BLaER1 (cell line): ENCODE results near the gene EEPD1.
"Not testable (repeated sequence)": the region's sequence is repeated elsewhere in the genome, so short reads cannot be mapped to it uniquely, and the experiment has no call there.

Experiments used
- H3K27ac ChIP-seq: shearing (Covaris generic); formaldehyde crosslinking; 2 replicates; pipeline ENCODE4 v1.8.1; 2022
- H3K27me3 ChIP-seq: shearing (Covaris generic); formaldehyde crosslinking; 2 replicates; pipeline ENCODE4 v1.8.1; 2022
- H3K36me3 ChIP-seq: shearing (Covaris generic); formaldehyde crosslinking; 2 replicates; pipeline ENCODE4 v1.8.1; 2022
- H3K4me1 ChIP-seq: shearing (Covaris generic); formaldehyde crosslinking; 2 replicates; pipeline ENCODE4 v1.8.1; 2022
- H3K4me2 ChIP-seq: shearing (Covaris generic); formaldehyde crosslinking; 2 replicates; pipeline ENCODE4 v1.8.1; 2022
- H3K4me3 ChIP-seq: shearing (Covaris generic); formaldehyde crosslinking; 2 replicates; pipeline ENCODE4 v1.8.1; 2022
- H3K9ac ChIP-seq: shearing (Covaris generic); formaldehyde crosslinking; 2 replicates; pipeline ENCODE4 v1.8.1; 2022
- H3K9me3 ChIP-seq: shearing (Covaris generic); formaldehyde crosslinking; 2 replicates; pipeline ENCODE4 v1.8.1; 2022
- H4K20me1 ChIP-seq: shearing (Covaris generic); formaldehyde crosslinking; 2 replicates; pipeline ENCODE4 v1.8.1; 2022
- Cebpa-rat ChIP-seq: shearing (Covaris generic); IDR thresholded peaks from 2 replicates; pipeline ENCODE4 v1.8.1; 2022

EEPD1 gene

DNA sequence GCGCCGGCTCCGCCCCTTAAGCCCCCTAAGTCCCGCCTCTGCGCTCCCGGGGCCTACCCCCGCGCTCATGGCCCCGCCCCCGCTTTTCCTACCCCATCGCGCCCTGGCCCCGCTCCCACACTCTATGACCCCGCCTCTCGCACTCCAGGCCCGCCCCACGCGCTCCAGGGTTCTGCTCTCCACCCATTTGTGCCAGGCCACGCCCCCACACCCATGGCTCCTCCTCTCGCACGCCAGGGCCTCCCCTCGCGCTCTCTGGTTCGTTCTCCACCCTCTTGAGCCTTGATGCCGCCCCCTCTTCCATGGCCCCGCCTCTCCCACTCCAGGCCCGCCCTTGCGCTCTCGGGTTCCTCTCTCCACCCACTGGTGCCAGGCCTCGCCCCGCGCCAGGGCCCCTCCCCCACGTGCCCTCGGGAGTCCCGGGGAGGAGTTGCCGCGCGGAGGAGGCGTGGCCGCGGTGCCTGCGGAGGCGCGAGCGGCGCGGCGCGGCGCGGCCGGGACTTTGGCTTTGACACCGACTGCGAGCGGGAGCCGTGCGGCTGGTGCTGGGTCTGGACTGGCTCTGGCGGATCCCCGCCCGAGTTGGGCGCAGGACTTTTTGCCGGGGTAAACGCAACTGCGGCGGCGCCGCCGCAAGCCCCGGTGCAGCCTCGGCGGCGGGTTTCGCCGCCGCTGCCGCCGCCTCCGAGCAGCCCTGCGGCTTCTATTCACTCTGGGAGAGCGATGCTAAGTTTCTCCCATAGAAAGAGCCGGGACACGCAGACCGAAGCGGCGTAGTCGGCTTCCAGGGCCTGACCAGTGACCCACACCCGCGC lies at the start of gene EEPD1:
EEPD1 (plus strand) TSS at position 499 of the 815 bp plus-strand sequence. CDS start 1,071 bp downstream, outside the sequence.
- peak within 1 kb of the TSS; percentile 51; the same call in 1 of the 2 replicates for H3K27ac ChIP-seq
- no peak for TF ChIP-seq Cebpa-rat
- H3K36me3 ChIP-seq, result no peaks in the 10 kb centered on the region
- H3K4me1 ChIP-seq, result peaks cover 44% of the 10 kb centered on the region
- no peaks in the 10 kb centered on the region for H4K20me1 ChIP-seq
- H3K27me3 ChIP-seq, result no peaks in the 10 kb centered on the region
- H3K4me2 ChIP-seq, result peak within 1 kb of the TSS; percentile 97
- peak within 1 kb of the TSS; percentile 81 for H3K9ac ChIP-seq
- H3K4me3 ChIP-seq, result peak within 1 kb of the TSS; percentile 81
- peaks cover 8% of the 10 kb centered on the region for H3K9me3 ChIP-seq

- TF ChIP-seq Cebpa-rat, result no peak
- H3K9ac ChIP-seq, result no peak overlapping the region
- no peaks in the 10 kb centered on the region for H4K20me1 ChIP-seq
- no peak overlapping the region for H3K27ac ChIP-seq
- peaks cover 10% of the 10 kb centered on the region for H3K9me3 ChIP-seq
- peaks cover 8% of the 10 kb centered on the region for H3K4me1 ChIP-seq
- H3K4me2 ChIP-seq, result no peak overlapping the region
- no peaks in the 10 kb centered on the region for H3K27me3 ChIP-seq
- H3K36me3 ChIP-seq, result no peaks in the 10 kb centered on the region
- no peak overlapping the region for H3K4me3 ChIP-seq
These were observed 49.1 kb upstream of the EEPD1 start for GRCh38 chr7:36103837-36104561.

GRCh38 chr7:36106972-36107908 lies 45.8 kb upstream of the EEPD1 start:
- H3K27ac ChIP-seq, H3K36me3 ChIP-seq, H4K20me1 ChIP-seq, H3K4me3 ChIP-seq, H3K4me2 ChIP-seq, H3K27me3 ChIP-seq, H3K9me3 ChIP-seq, H3K9ac ChIP-seq: not testable (repeated sequence)
- H3K4me1 ChIP-seq, result peaks cover 13% of the 10 kb centered on the region

DNA sequence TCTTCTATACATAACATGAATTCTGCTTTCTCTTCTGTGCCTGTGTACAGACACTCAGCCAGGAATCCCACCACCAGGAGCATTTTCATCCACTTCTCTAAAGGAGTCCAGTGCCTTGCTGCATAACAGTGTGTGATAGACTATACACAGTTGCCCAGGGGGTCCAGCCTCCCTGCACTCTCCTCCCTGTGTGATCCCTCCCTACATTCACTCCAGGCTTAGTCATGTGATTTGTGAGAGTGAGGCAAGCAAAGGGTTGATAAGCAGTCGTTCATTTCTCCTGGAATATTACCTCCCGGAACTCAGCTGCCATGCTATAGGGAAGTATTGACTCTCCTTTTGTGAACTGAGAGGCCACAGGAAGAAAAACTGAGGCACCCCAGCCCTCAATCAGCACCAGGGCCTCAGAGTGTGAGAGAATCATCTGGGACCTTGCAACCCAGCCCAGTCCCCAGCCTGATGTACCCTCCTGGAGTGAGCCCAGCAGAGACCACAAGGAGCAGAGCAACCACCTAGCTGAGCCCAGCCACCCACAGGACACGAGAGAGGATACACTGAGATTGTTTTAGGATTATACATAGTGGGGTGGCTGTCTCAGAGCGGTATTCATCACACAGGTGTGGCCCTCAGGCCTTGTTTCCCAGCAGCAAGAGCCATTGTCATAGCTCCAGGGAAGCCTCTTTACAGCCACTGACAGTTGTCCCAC lies 45.0 kb upstream of the EEPD1 start:
- TF ChIP-seq Cebpa-rat, result no peak
- Histone ChIP-seq H3K4me1 (peaks cover 13% of the 10 kb centered on the region), H3K9ac (no peak overlapping the region), H4K20me1 (no peaks in the 10 kb centered on the region), H3K9me3 (no peaks in the 10 kb centered on the region), H3K27ac (no peak overlapping the region), H3K36me3 (no peaks in the 10 kb centered on the region), H3K27me3 (no peaks in the 10 kb centered on the region), H3K4me3 (no peak overlapping the region), H3K4me2 (peak overlapping the region; percentile 48)

GRCh38 chr7:36109013-36109627 lies 43.9 kb upstream of the EEPD1 start:
- TF ChIP-seq Cebpa-rat, result no peak
- H3K9ac ChIP-seq, result no peak overlapping the region

DNA sequence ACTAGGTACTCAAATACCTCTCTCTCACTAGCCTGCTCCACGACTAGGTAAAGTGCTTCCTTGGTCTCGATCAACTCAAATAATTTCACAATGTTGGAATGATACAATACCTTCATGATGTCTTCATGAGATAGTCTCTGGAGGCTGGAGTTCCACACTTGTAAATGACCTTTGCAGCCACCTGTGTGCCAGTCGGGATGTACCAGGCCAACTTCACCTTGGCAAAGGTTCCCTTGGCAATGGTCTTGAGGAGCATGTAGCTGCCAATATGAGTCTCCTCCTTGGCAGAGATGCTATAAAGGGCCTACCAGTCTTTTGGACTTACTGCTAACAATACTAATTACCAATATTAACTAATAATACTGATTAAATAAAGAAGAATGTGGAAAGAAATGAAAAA lies 42.5 kb upstream of the EEPD1 start:
- Histone ChIP-seq H4K20me1 (no peaks in the 10 kb centered on the region), H3K9ac (no peak overlapping the region), H3K4me2 (no peak overlapping the region), H3K27me3 (no peaks in the 10 kb centered on the region), H3K27ac (no peak overlapping the region), H3K4me3 (no peak overlapping the region), H3K4me1 (peaks cover 22% of the 10 kb centered on the region), H3K36me3 (no peaks in the 10 kb centered on the region), H3K9me3 (no peaks in the 10 kb centered on the region)
- no peak for TF ChIP-seq Cebpa-rat

More at GRCh38 chr7:36109013-36109627, 43.9 kb upstream of the EEPD1 start:
- Histone ChIP-seq H3K36me3 (no peaks in the 10 kb centered on the region), H3K4me2 (peak overlapping the region; percentile 48), H3K4me3 (no peak overlapping the region), H3K9me3 (no peaks in the 10 kb centered on the region), H3K4me1 (peaks cover 13% of the 10 kb centered on the region), H4K20me1 (no peaks in the 10 kb centered on the region), H3K27ac (no peak overlapping the region), H3K27me3 (no peaks in the 10 kb centered on the region)

DNA sequence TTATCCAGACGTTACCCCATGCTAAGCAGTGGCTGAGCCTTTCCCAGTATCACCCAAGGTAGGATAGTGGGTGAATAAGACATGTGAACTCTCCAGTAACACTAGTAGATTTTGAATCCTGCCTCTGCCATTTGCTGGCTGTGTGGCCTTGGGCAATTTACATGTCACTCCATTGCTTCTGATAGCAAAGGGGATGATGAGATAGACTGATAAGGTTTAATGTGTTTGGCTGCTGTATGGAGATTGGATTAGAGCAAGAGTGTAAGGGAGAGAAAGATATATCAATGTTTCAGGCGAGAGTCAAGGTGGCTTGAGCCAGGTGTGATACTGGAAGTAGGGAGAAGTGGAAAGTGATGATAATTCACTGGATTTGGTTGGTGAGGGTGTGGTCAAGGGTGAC lies 40.1 kb upstream of the EEPD1 start:
- Histone ChIP-seq H3K9ac (no peak overlapping the region), H3K4me1 (peaks cover 41% of the 10 kb centered on the region), H3K4me2 (no peak overlapping the region), H3K27me3 (no peaks in the 10 kb centered on the region), H3K4me3 (no peak overlapping the region), H3K36me3 (no peaks in the 10 kb centered on the region), H3K27ac (no peak overlapping the region), H4K20me1 (no peaks in the 10 kb centered on the region), H3K9me3 (no peaks in the 10 kb centered on the region)
- no peak for TF ChIP-seq Cebpa-rat

DNA sequence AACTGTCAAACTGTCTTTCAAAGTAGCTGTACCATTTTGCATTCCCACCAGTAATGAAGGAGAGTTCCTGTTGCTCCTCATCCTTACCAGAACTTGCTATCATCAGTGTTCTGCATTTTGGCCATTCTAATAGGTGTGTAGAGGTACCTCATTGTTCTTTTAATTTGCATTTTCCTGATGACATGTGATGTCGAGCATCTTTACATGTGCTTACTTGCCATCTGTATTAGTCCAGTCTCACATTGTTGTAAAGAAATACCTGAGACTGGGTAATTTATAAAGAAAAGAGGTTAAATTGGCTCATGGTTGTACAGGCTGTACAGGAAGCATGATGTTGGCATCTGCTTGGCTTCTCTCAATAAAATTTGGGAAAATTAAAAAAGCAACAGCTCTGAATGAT lies 38.7 kb upstream of the EEPD1 start:
- Histone ChIP-seq H3K27me3 (no peaks in the 10 kb centered on the region), H3K4me3 (no peak overlapping the region), H3K27ac (no peak overlapping the region), H3K4me1 (peaks cover 29% of the 10 kb centered on the region), H4K20me1 (no peaks in the 10 kb centered on the region), H3K36me3 (no peaks in the 10 kb centered on the region), H3K4me2 (no peak overlapping the region), H3K9ac (no peak overlapping the region), H3K9me3 (no peaks in the 10 kb centered on the region)
- no peak for TF ChIP-seq Cebpa-rat
